ACC112 (cell line): ENCODE measurements around the gene CD59.
"Not testable (repeated sequence)": the region's sequence is repeated elsewhere in the genome, so short reads cannot be mapped to it uniquely, and the experiment has no call there.

Source experiments
- H2AFZ ChIP-seq: fragments of 200-600 bp; sonication (generic); one replicate; pipeline ENCODE4 v1.6.0; 2017; ENCODE audit warnings: antibody characterized with exemption, low read length; ENCODE audit not compliant: unreplicated experiment
- H3K27ac ChIP-seq: fragments of 200-600 bp; sonication (generic); 2 replicates; pipeline ENCODE4 v1.5.1; 2014; ENCODE audit warnings: low read depth, mild to moderate bottlenecking, antibody characterized with exemption, low read length, moderate library complexity
- H3K27me3 ChIP-seq: fragments of 200-600 bp; sonication (generic); 2 replicates; pipeline ENCODE4 v1.6.1; 2014; ENCODE audit warnings: mild to moderate bottlenecking, antibody characterized with exemption, low read length, moderate library complexity, mixed read lengths; ENCODE audit not compliant: insufficient read depth
- H3K36me3 ChIP-seq: fragments of 200-600 bp; sonication (generic); 2 replicates; pipeline ENCODE4 v1.6.1; 2016; ENCODE audit warnings: mild to moderate bottlenecking, antibody characterized with exemption, low read length, moderate library complexity, mixed read lengths; ENCODE audit not compliant: insufficient read depth
- H3K4me1 ChIP-seq: fragments of 200-600 bp; sonication (generic); one replicate; pipeline ENCODE4 v1.6.1; 2016; ENCODE audit warnings: low read length, mixed read lengths; ENCODE audit not compliant: insufficient read depth, unreplicated experiment, control insufficient read depth
- H3K4me3 ChIP-seq: fragments of 200-600 bp; sonication (generic); 2 replicates; pipeline ENCODE4 v1.5.1; 2014; ENCODE audit warnings: mild to moderate bottlenecking, low read depth, low read length
- H3K79me2 ChIP-seq: fragments of 200-600 bp; sonication (generic); one replicate; pipeline ENCODE4 v1.6.0; 2016; ENCODE audit warnings: low read length; ENCODE audit not compliant: control insufficient read depth, unreplicated experiment, insufficient read depth

The CD59 gene

DNA sequence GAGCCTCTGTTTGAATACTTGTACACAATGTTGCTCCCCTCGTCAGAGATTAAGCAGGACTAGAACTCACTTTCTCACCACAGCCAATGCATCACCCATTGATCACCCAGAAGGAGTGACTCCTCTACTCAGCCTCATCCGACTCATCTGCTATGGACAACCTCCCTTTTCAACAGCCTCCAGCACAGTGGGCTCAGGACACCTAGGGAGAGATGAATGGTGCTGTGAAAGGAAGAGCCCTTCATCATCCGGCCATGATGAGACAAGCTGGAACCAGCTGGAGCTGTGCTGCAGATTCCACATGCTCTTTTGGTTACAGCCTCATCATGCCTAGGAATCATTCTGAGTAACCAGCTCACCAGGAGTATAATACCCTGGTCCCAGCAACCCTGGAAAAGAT lies 51.1 kb downstream of the CD59 start:
- Histone ChIP-seq H2AFZ (no peak overlapping the region), H3K27ac (no peak overlapping the region), H3K79me2 (no peaks in the 10 kb centered on the region), H3K36me3 (no peaks in the 10 kb centered on the region), H3K4me1 (peaks cover 22% of the 10 kb centered on the region), H3K4me3 (no peak overlapping the region), H3K27me3 (no peaks in the 10 kb centered on the region)

DNA sequence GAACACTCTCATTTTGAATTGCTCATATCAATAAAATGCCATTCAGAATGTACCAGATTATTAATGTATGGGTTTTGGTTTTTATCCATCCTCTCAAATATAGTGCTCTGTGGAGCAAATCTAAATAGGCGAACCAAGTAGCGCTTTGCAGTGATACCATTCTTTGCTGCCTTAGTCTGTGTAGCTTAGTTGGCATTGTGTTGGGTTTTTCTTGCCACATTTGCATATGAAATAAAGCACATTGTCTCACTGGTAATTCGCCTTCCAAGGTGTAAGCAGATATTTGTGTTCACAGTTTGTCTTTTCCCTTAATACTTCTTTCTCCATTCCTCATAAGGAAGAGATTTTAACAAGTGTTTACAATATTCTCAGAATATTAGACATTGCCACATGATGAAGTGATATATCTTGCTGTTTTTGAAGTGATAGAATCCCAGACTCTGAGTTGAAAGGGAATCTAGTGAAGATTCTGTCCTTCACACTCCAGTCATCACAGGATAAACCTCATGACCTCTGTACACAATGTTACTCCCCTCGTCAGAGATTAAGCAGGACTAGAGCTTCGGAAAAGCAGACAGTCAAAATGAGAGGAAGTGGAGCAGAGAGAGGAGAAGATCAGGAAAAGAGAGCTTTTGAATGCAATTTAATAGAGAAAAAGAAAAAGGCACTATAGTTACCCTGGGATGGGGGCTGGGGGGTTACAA lies 52.1 kb downstream of the CD59 start:
- Histone ChIP-seq H3K27ac (no peak overlapping the region), H2AFZ (no peak overlapping the region), H3K27me3 (no peaks in the 10 kb centered on the region)

DNA sequence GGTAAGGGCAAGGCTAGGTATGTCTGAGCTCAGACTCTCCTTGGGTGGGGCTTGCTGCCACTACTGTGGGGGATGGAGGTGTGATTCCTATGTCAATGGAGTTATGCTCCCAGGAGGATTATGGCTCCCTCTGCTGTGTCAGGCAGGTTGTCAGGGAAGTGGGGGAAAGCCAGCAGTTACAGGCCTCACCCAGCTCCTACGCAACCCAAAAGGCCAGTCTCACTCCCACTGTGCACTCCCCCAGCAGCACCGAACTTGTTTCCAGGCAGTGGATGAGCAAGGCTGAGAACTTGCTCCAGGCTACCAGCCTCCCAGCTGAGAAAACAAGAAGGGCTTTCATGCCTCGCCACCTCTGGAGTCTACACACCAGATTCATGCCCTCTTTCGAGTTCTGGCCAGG lies 53.8 kb downstream of the CD59 start:
- Histone ChIP-seq H3K27ac (no peak overlapping the region), H3K36me3 (no peaks in the 10 kb centered on the region), H3K27me3 (no peaks in the 10 kb centered on the region), H3K79me2 (no peaks in the 10 kb centered on the region), H3K4me1 (no peaks in the 10 kb centered on the region), H3K4me3 (no peak overlapping the region), H2AFZ (no peak overlapping the region)

More for the DNA sequence above, 52.1 kb downstream of the CD59 start:
- Histone ChIP-seq H3K79me2 (no peaks in the 10 kb centered on the region), H3K4me1 (peaks cover 12% of the 10 kb centered on the region), H3K4me3 (no peak overlapping the region), H3K36me3 (no peaks in the 10 kb centered on the region)

DNA sequence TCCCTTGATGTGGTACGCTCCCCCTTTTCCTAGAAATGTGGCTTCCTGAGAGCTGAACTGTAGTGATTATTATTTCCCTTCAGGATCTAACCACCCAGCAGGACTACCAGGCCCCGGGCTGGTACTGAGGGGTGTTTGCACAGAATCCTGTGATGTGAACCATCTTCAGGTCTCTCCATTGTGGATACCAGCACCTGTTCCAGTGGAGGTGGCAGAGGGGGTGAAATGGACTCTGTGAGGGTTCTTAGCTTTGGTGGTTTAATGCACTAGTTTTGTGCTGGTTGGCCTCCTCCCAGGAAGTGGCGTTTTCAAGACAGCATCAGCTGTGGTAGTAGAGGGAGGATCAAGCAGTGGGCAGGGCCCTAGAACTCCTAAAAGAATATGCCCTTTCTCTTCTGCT lies 54.2 kb downstream of the CD59 start:
- no peaks in the 10 kb centered on the region for H3K27me3 ChIP-seq
- H3K4me1 ChIP-seq: no peaks in the 10 kb centered on the region
- no peak overlapping the region for H3K27ac ChIP-seq
- H3K36me3 ChIP-seq: no peaks in the 10 kb centered on the region
- no peaks in the 10 kb centered on the region for H3K79me2 ChIP-seq
- no peak overlapping the region for H3K4me3 ChIP-seq
- H2AFZ ChIP-seq: no peak overlapping the region

DNA sequence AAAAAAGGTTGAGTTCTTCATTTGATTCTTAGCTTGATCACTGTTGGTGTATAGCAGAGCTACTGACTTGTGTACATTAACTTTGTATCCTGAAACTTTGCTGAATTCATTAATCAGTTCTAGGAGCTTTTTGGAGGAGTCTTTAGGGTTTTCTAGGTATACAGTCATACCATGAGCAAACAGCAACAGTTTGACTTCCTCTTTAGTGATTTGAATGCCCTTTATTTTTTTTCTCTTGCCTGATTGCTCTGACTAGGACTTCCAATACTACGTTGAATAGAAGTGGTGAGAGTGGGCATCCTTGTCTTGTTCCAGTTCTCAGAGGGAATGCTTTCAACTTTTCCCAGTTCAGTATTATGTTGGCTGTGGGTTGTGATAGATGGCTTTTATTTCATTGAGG lies 57.6 kb downstream of the CD59 start:
- H3K4me1 ChIP-seq, H3K79me2 ChIP-seq, H3K4me3 ChIP-seq, H3K27ac ChIP-seq, H3K27me3 ChIP-seq, H3K36me3 ChIP-seq, H2AFZ ChIP-seq: not testable (repeated sequence)

DNA sequence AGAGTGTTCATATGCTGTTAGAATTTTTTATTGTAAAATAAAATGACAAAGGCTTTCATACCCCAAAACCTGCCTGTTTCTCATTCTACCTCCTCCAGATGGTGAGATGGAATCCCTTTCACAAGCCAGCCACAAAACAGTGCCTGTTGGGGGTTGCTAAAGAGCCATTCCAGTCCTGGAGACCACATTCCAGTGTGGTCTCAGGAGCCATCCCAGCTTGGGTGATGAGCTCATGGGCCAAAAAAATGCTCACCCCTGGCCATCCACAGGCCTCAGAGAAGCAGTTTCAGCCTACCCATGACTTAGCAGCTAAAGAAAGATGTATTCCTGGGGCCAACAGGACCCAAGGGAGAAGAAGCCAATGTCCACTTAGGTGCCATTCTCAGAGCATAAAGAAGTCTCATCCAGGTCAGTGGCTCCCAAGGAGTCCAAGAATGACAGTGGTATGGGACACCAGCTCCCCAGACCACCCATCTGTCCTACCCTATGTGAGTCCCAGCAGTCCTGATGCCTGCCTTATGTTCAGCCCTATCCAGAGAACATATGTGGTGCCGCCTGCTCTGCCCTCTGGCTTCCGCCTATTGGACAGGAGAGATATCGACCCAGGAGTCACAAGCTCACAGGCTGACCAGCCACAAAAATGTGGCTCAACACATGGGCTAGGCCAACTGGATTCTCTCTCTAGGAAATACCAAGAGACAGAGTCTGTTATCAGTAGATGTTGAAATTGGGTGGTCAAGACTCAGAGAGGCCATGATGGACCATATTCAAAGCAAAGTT lies 62.0 kb downstream of the CD59 start:
- Histone ChIP-seq H3K36me3 (no peaks in the 10 kb centered on the region), H3K27me3 (no peaks in the 10 kb centered on the region)

DNA sequence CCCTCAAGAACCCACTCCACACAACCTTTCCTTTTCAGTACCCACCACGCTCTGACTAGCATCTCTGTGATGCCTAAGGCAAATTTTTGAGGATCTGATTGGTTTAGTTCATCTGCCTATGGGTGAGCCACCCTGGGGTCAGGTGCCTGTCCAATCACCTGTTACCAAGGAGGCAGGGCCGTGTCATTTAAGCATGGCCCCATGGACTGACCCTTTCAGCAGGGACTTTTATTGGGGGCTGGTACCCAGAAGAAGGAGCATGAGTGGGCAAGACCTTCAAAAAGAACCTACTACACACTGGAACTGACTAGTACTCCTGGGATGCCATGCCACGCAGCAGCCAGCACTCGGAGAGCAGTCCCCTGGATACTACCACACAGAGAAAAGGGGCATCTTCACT lies 64.0 kb downstream of the CD59 start:
- Histone ChIP-seq H3K36me3 (peaks cover 6% of the 10 kb centered on the region; the same call in 1 of the 2 replicates), H3K27ac (no peak overlapping the region), H3K27me3 (no peaks in the 10 kb centered on the region), H3K79me2 (no peaks in the 10 kb centered on the region), H2AFZ (no peak overlapping the region), H3K4me3 (no peak overlapping the region), H3K4me1 (peaks cover 24% of the 10 kb centered on the region)

More for the DNA sequence above, 62.0 kb downstream of the CD59 start:
- no peak overlapping the region for H2AFZ ChIP-seq
- H3K4me3 ChIP-seq: no peak overlapping the region
- no peak overlapping the region for H3K27ac ChIP-seq
- H3K79me2 ChIP-seq: no peaks in the 10 kb centered on the region
- H3K4me1 ChIP-seq: peaks cover 24% of the 10 kb centered on the region

DNA sequence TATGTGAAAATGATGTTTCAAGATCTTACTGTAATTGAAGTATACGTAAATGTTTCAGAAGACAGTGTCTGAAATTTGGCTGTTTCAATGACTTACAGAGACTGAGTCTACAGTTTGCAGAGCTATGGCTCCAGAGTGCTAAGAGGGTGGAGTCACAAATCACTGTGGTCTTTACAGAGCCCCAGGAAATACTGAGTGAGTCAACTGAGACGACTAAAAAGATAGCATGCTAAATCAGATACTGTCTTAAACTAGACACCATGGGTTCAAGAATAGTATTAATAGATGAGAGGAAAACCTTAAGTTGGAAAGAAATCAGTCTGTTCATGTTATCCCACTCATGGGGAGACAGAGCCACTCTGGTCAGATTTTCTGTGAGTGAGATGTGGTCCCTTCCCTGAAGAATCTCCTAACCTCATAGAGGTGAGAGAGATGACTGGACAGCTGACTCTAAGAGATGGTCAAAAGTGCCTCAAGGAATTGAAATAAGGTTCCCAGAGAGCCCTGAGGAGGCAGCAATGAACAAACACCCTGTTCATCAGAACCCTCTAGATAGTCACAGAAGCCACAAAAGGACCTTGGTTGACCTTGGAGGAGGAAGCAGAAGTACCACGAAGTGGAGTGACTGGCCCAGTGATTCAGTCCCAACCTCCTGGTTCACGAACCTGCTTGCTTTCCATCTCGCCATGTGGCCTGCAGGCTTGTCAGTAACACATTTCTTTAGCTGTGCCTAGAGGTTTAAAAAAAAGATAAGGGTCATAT lies 65.8 kb downstream of the CD59 start:
- no peak overlapping the region for H2AFZ ChIP-seq
- H3K4me1 ChIP-seq: peaks cover 24% of the 10 kb centered on the region
- peak overlapping the region; percentile 3; the same call in 1 of the 2 replicates for H3K4me3 ChIP-seq
- H3K27me3 ChIP-seq: no peaks in the 10 kb centered on the region
- H3K79me2 ChIP-seq: no peaks in the 10 kb centered on the region
- H3K36me3 ChIP-seq: peaks cover 6% of the 10 kb centered on the region; the same call in 1 of the 2 replicates
- peak overlapping the region; percentile 60 for H3K27ac ChIP-seq

DNA sequence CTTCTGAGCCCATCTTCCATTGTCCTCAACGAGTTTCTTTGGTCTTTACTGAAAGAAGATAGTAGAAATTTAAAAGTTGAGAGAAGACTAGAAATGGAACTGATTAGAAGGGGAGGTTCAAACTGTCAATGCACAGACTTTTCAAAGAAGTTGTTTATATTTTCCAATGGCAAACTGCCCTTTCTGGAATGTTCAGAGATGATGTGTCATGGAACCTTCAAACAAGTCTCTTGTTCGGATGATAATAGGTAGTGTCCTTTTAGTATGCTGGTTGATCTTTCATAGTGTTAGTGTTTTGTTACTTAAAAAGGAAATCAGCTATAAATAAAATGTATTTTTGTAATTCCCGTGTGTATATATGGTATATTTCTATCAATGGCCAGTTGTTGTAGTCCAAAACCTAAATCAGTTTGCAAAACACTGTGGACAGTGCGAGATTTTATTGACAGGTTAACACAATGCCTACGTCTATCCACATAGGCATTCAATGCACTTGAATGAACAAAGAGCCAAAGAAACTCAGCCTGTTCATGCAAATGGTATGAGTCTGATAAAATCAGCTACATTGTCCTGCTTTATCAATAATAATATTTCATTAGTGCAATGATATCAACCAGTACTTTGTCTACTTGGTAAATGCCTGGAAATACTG lies 66.5 kb downstream of the CD59 start:
- Histone ChIP-seq H3K79me2 (no peaks in the 10 kb centered on the region), H3K4me1 (peaks cover 24% of the 10 kb centered on the region), H3K4me3 (peak overlapping the region; percentile 3; the same call in 1 of the 2 replicates), H3K27me3 (no peaks in the 10 kb centered on the region), H2AFZ (no peak overlapping the region), H3K27ac (0 out of 2 replicates have a peak overlapping the region, but pooled peaks have one; percentile 60), H3K36me3 (peaks cover 6% of the 10 kb centered on the region; the same call in 1 of the 2 replicates)

DNA sequence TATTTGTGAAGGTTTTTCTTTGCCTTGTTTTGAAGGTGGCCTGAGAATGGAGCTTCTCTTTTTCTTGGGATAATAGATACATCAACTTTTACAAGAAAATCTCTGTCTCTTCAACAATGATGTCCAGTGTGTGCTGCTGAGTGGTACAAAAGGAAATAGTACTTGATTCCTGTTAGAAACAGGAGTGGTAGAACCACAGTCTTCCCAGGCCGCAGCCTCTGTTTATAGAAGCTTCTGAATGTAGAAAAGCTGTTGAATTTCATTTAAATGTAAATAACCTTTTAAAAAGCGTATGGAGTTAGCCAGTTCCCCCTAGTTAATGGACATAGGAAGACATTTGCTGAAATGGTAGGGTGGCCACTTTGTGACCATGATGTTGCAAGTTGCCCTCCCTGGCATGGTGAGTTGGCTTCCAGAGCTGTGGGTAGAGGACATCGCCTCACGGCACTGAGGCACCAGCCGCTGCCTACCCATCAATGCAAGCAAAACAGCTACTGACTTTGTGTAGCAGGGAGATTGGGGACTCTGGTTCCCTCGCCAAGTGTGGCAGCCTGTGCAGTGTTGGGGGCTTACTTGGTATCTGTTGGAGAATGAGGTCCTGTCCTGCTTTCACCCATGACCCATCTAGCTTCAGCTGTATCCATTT lies 67.1 kb downstream of the CD59 start:
- no peaks in the 10 kb centered on the region for H3K79me2 ChIP-seq
- H3K36me3 ChIP-seq: peaks cover 6% of the 10 kb centered on the region; the same call in 1 of the 2 replicates
- no peak overlapping the region for H3K27ac ChIP-seq
- no peak overlapping the region for H3K4me3 ChIP-seq
- no peak overlapping the region for H2AFZ ChIP-seq
- peaks cover 24% of the 10 kb centered on the region for H3K4me1 ChIP-seq
- no peaks in the 10 kb centered on the region for H3K27me3 ChIP-seq
